NB4 (cell line): Measurements from ENCODE around the gene SMU1.

Source experiments
- MAX ChIP-seq: IDR thresholded peaks from 2 replicates; pipeline ENCODE4 v1.6.1; 2011; ENCODE audit warnings: low read depth, low read length
- POLR2A ChIP-seq: IDR thresholded peaks from 2 replicates; pipeline ENCODE4 v1.6.1; 2011; ENCODE audit warnings: mild to moderate bottlenecking; ENCODE audit not compliant: insufficient read length; ENCODE audit errors: extremely low read depth
- TF ChIP-seq, protein P1 (sequence below): IDR thresholded peaks from one replicate; pipeline ENCODE4 v1.5.1; 2012; ENCODE audit warnings: low read depth, low read length

DNA sequence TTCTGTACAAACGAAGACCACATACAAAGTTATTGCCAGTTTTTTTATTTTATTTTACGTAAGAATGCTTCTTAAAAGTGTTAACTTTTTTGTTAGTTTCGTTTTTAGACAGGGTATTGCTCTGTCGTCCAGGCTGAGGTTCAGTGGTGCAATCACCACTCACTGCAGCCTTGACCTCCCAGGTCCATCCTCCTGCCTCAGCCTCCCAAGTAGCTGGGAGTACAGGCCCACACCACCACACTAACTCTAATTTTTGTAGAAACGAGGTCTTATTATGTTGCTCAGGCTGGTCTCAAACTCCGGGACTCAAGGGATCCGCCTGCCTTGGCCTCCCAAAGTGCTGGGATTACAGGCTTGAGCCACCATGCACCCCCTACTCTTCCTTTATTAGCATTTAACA is 53.7 kb downstream of the SMU1 start:
- TF ChIP-seq, protein P1, sequence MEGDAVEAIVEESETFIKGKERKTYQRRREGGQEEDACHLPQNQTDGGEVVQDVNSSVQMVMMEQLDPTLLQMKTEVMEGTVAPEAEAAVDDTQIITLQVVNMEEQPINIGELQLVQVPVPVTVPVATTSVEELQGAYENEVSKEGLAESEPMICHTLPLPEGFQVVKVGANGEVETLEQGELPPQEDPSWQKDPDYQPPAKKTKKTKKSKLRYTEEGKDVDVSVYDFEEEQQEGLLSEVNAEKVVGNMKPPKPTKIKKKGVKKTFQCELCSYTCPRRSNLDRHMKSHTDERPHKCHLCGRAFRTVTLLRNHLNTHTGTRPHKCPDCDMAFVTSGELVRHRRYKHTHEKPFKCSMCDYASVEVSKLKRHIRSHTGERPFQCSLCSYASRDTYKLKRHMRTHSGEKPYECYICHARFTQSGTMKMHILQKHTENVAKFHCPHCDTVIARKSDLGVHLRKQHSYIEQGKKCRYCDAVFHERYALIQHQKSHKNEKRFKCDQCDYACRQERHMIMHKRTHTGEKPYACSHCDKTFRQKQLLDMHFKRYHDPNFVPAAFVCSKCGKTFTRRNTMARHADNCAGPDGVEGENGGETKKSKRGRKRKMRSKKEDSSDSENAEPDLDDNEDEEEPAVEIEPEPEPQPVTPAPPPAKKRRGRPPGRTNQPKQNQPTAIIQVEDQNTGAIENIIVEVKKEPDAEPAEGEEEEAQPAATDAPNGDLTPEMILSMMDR = no peak
- TF ChIP-seq MAX (no peak), POLR2A (no peak)
